ENCODE measurements around the gene ARHGAP42. TPM values are rescaled to one million over a fixed set of nuclear protein-coding genes. Genes with fewer than 3 reads are reported as not detected.

ARHGAP42 gene
- total and polyA plus RNA-seq, 2 of the 13 experiments (the other 11 are each of a cell fraction or from before 2014, with no cell fraction given) = 2.5 to 4.3 TPM

DNA sequence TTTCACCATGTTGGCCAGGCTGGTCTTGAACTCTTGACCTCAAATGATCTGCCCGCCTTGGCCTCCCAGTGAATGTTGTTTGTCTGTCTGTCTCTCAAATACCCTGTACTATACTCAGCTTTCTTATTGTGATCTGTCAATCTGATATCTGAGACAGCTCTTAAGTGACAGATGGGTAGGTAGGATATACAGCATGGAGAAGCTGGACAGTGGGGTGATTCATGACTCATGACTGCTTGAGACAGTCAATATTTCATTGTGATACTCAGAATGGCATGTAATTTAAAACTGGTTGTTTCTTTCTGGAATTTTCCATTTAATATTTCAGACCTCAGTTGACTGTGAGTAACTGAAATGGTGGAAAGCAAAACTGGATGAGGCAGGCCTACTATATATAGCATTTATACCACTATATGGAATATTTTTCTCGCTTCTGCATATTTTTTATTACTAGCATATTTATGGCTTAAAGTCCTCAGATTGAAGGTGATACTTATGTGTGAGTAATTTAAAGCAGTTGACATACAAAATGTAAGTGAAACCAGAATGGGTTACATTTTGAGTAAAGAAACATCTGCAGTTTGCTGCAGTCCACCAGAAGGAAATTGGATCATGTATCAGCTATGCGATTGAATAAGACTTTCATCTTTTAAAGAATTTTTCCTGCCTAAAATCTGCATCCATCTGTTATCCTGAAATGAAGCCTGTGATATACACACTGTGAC lies 22.3 kb downstream of the ARHGAP42 start (continued):
- TF ChIP-seq, protein P1, sequence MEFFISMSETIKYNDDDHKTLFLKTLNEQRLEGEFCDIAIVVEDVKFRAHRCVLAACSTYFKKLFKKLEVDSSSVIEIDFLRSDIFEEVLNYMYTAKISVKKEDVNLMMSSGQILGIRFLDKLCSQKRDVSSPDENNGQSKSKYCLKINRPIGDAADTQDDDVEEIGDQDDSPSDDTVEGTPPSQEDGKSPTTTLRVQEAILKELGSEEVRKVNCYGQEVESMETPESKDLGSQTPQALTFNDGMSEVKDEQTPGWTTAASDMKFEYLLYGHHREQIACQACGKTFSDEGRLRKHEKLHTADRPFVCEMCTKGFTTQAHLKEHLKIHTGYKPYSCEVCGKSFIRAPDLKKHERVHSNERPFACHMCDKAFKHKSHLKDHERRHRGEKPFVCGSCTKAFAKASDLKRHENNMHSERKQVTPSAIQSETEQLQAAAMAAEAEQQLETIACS (CRISPR knock-in tag; IDR thresholded peaks at IDR 0.05) = no peak
- no peak for TF ChIP-seq NBN (conservative IDR thresholded peaks at IDR 0.05)
- no peak for TF ChIP-seq ZNF891 (CRISPR knock-in tag; IDR thresholded peaks at IDR 0.05)
- no peak for TF ChIP-seq RFX1 (IDR thresholded peaks at IDR 0.05)
- TF ChIP-seq ARHGAP35 (CRISPR knock-in tag; IDR thresholded peaks at IDR 0.05; ENCODE audit: borderline replicate concordance) = no peak

DNA sequence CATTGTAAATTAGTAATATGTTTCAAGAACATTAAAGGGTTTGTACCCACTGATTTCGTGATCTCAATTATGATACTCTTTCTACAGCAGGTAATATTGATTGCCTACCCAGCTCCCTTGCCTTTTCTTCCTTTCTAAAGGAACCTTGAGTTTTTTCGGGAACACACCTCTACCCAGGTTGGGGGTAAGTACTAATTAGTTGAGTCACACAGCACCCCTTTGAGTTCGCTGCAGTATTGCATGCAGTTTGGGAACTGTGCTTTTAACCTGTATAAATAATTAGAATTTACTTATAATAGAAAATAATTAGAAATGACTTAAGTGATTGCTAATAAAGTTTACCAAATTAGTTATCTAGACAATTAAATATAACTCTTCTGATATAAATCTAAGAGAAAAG lies 24.9 kb downstream of the ARHGAP42 start:
- BruUV-seq (replicated peaks) = no TSS peak
- Histone ChIP-seq H3K9me3 (ENCODE audit: low read length) (no peaks in the 10 kb centered on the region), H3K79me2 (ENCODE audit: insufficient read depth, low read length) (no peaks in the 10 kb centered on the region), H3K4me3 (replicated peaks in 1 of 3; ENCODE audit: insufficient read depth in 1 of 3, low read depth in 2 of 3, low read length in 3 of 3) (no peak overlapping the region), H3K4me2 (ENCODE audit: low read depth, low read length) (no peak overlapping the region), H3K4me1 (ENCODE audit: insufficient read depth, low read length) (no peaks in the 10 kb centered on the region), H3K9ac (ENCODE audit: insufficient read depth, low read depth, low read length) (no peak overlapping the region), H3K36me3 (replicated peaks in 1 of 2; ENCODE audit: control insufficient read depth in 1 of 2, insufficient read depth in 2 of 2, low read length in 2 of 2) (no peaks in the 10 kb centered on the region), H2AFZ (ENCODE audit: low read length) (no peak overlapping the region), H3K27me3 (ENCODE audit: control insufficient read depth in 1 of 2, insufficient read depth in 2 of 2, low read length in 2 of 2) (no peaks in the 10 kb centered on the region), H4K20me1 (ENCODE audit: insufficient read depth, low read length) (no peaks in the 10 kb centered on the region), H3K27ac (ENCODE audit: extremely low read length, insufficient read depth, low read length) (no peak overlapping the region)
- intact Hi-C loops (cut with micrococcal nuclease; ENCODE audit: unreplicated experiment) (no loop called here), in situ Hi-C loops (cut with HindIII; ENCODE audit: extremely low pct_ligation_motif_present, low pct_unique_long_range_greater_than_20kb) (no loop called here)
- ChIA-PET POLR2A (no interaction called here), CTCF (ENCODE audit: low intra/inter-chr PET ratio, low total read pairs) (no interaction called here)
- ATAC-seq (no peak), FAIRE-seq (no peak), DNase-seq (ENCODE audit: low spot score) (no peak)
- WGBS (ENCODE audit: low lambda C conversion rate) = 49% methylated on average over 3 of the region's 3 CpGs
- TF ChIP-seq JARID2 (CRISPR knock-in tag; IDR thresholded peaks at IDR 0.05; ENCODE audit: insufficient replicate concordance) (no peak), IKZF4 (CRISPR knock-in tag; IDR thresholded peaks at IDR 0.05; ENCODE audit: borderline replicate concordance, low read depth, not compliant biosample characterization) (no peak), PHF21A (CRISPR knock-in tag; IDR thresholded peaks at IDR 0.05) (no peak), NCOA1 (CRISPR knock-in tag; IDR thresholded peaks at IDR 0.05) (no peak), ZNF44 (CRISPR knock-in tag; IDR thresholded peaks at IDR 0.05) (no peak), CBX5 (CRISPR knock-in tag; IDR thresholded peaks at IDR 0.05; ENCODE audit: borderline replicate concordance) (no peak), FLYWCH1 (CRISPR knock-in tag; IDR thresholded peaks at IDR 0.05) (no peak), BHLHE40 (IDR thresholded peaks at IDR 0.05; ENCODE audit: low read length) (no peak), ZFY (CRISPR knock-in tag; IDR thresholded peaks at IDR 0.05) (no peak), MIER3 (CRISPR knock-in tag; IDR thresholded peaks at IDR 0.05; ENCODE audit: borderline replicate concordance) (no peak), MAFF (IDR thresholded peaks at IDR 0.05; ENCODE audit: low read depth, low read length) (no peak)
- TF ChIP-seq, protein P2, sequence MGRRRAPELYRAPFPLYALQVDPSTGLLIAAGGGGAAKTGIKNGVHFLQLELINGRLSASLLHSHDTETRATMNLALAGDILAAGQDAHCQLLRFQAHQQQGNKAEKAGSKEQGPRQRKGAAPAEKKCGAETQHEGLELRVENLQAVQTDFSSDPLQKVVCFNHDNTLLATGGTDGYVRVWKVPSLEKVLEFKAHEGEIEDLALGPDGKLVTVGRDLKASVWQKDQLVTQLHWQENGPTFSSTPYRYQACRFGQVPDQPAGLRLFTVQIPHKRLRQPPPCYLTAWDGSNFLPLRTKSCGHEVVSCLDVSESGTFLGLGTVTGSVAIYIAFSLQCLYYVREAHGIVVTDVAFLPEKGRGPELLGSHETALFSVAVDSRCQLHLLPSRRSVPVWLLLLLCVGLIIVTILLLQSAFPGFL (CRISPR knock-in tag; IDR thresholded peaks at IDR 0.05) = no peak

All from HepG2 (cell line).